Stimulated activated CD4-positive, alpha-beta T cell treated with anti-CD3 and anti-CD28 coated beads, Interleukin-2, amount 100 ng/mL, for 48 hours (primary cell): ENCODE results near the gene TEX19.
A peak's percentile ranks its signal among the peaks of the same experiment; 100 is the strongest.
"Not testable (repeated sequence)": the region's sequence is repeated elsewhere in the genome, so short reads cannot be mapped to it uniquely, and the experiment has no call there.

Experiments used
- DNase-seq, 2 donors: peaks; one replicate each; pipeline ENCODE4 v3.0.0-alpha.2; 2020

TEX19 gene

GRCh38 chr17:82339634-82340580 is 19.1 kb upstream of the TEX19 start:
- DNase-seq, result no peak

- no peak for DNase-seq
Measured at GRCh38 chr17:82342361-82343079, 16.5 kb upstream of the TEX19 start.

GRCh38 chr17:82343560-82343959 is 15.5 kb upstream of the TEX19 start:
- DNase-seq, result no peak

DNA sequence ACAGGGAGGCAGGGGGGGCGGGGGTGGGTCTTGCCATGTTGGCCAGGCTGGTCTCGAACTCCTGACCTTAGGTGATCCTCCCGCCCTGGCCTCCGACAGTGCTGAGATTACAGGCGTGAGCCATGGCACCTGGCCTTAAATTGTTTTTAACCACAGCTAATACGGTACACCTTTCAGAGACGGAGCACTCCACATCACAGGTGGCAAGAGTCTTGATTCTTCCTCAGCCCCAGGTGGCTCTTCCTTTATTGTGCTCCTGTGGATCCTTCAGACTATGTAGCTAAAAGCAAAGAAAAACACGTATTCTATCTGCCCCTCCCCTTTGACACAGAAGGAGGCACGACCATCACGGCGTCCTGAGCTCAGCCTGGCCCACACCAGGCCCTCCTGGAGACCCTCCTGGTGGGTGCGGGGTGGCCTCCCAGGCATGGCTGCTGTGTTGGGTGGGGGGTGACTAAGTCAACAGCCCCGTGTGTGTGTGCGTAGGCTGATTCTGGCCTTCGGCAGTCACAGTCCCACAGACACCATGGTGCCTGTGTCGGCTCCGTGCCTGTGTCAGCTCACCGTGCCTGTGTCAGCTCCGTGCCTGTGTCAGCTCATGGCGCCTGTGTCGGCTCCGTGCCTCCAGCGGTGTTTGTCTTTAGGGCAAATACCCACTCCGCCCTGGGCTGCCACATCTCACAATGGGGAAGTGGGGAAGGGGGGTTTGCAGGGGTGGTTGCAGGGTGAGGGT is 14.7 kb upstream of the TEX19 start:
- DNase-seq, result no peak

DNA sequence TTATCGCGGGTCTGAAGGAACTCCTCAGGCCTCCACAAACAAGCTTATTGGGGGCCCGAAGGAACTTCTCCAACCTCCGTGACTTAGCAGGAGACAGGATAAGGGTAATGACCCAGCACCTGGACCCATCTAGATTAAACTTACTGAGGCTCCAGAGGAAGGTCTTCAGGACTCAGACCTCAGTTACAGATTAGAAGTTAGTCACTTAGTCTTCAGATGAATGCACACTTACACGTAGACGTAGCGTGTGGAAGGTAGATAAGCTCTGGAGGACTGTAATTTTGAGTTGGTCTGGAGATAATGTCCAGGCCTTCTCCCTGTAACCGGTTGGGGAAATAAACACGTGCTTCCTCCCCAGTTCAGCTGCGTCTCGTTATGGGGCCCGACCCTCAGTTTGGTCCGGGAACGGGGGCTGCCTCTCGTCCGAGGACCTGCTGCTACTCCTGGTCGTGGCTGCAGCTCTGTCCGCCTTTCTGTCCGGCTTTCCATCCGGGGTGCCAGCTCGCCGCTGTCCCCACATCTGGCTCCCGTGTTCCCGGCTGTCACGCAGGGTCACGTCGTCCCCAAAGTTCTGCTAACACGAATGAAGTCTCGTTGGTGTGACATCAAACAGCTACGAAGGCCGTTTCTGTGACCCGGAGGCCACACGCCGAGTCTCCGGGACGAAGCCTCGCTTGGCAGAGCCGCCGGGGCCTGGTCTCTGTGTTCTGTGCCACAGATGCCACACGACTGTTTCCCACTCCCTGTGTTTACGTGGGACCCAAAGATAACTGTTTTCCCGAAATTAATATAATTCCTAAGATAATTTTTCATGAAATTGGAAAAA is 13.7 kb upstream of the TEX19 start:
- DNase-seq, result no peak

DNA sequence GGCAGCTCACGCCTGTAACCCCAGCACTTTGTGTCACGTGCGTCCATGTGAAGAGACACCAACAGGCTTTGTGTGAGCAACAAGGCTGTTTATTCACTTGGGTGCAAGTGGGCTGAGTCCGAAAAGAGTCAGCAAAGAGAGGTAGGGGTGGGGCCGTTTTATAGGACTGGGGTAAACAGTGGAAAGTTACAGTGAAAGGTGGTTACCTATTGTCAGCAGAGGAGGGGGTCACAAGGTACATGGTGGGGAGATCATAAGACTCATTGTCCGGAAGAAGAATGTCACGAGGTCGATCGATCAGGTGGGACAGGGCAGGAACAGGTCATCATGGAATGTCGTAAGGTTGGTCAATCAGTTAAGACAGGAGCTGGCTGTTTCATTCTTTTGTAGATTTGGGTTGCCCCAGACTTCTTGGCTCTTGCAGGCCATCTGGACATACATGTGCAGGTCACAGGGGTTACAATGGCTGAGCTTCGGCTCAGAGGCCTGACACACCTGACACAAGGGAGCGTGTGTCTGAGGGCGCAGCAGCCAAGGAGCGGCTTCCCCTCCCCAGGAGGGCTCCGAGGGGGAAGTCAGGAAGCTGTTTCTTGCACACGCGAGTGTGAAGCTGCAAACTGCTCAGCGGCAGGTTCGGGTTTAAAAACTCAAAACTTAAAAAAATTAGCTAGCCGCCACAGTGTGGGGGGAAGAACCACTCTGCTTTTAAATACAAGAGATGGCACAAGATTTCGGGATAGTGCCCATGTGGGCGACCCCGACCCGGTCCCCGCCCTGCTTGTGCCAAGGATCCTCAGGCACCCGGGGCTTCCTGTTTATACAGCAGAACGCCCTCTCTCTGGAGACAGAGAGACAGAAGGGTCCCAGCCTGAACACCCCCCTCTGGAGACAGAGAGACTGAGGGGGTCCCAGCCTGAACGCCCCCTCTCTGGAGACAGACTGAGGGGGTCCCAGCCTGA is 12.4 kb upstream of the TEX19 start:
- DNase-seq, result no peak

DNA sequence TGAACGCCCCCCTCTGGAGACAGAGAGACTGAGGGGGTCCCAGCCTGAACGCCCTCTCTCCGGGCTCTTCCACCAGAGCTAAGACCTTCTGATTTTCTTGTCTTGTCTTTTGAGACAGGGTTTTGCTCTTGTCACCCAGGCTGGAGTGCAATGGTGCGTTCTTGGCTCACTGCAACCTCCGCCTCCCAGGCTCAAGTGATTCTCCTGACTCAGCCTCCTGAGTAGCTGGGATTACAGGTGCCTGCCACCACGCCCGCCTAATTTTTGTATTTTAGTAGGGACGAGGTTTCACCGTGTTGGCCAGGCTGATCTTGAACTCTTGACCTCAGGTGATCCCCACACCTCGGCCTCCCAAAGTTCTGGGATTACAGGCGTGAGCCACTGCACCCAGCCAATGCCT is 11.1 kb upstream of the TEX19 start:
- DNase-seq, result not testable (repeated sequence)

GRCh38 chr17:82348434-82348833 is 10.6 kb upstream of the TEX19 start:
- no peak for DNase-seq

- DNase-seq, result no peak
Measured at GRCh38 chr17:82348866-82349265, 10.2 kb upstream of the TEX19 start.

DNA sequence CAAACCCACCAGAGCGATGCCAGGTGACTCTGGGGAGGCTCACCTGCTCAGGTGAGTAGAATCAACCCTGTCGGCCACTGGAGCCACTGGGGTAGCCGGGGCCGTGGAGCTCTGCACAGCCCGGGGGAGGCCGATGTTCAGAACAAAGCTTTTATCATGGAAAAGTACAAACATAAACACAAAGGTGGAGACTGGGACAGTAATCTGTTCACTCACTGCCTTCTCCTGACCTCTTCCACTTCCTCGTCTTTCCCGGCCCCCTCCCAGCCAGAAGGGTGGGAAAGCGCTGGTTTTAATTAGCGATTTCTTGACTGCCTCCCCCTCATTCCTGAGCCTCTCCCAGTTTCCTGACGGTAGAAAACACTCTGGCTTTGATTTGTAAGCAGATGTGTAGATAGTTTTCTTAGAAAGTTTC is 9.8 kb upstream of the TEX19 start:
- DNase-seq, result no peak

DNA sequence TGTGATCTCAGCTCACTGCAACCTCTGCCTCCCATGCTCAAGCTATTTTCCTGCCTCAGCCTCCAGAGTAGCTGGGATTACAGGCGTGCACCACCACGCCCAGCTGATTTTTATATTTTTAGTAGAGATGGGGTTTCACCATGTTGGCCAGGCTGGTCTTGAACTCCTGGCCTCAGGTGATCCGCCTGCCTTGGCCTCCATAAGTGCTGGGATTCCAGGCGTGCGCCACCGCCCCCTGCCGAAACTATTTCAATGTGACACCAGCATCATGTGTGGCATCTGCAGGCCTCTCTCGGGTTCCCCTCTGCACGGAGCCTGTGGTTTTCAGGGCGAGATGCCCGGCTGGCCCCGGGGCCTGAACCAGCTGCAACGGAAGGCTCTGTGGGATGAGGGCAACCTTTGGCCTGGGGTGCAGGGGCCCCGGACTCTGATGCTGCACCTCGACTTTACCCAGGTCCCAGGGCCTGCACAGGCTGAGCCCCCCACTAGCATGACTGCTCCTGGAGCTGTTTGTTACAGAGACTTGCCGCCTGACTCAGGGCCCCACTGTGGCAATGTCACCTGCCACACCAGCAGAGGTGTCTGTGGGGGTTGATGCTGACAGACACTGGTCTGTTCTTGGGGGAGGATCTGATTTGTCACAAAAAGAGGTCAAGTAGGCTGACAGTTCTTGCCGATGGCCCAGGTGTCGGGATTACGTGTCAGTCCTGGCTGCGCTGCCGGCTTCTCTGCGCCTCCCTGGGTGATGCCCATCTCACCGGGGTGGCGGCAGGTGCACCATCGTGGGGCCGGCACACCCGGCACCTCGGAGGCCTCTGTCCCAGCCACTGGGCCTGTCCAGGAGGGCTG is 8.6 kb upstream of the TEX19 start:
- peak; percentile 52 to 54 for DNase-seq

DNA sequence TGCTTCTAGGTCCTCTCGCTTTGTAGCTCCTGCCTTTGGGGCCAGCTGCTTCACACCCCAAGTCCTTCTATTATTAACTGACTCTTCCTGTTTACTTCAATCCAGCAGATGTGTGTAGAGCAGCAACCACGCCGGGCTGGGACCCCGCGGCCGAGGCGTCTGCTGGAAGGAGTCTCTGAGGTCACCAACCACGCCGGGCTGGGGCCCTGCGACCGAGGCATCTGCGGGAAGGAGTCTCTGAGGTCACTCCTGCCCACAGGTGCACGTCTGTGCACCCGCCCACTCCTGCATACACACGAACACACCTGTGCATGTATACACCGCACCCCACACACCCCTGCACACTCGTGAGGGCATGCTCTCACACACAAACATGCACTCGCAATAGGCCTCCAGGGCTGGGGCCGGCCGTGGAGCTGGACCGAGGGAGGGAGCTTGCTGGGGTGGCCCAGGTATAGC is 7.8 kb upstream of the TEX19 start:
- DNase-seq, result no peak

- peak; percentile 84 to 89 for DNase-seq
Measured at GRCh38 chr17:82351713-82352488, 7.1 kb upstream of the TEX19 start.

DNA sequence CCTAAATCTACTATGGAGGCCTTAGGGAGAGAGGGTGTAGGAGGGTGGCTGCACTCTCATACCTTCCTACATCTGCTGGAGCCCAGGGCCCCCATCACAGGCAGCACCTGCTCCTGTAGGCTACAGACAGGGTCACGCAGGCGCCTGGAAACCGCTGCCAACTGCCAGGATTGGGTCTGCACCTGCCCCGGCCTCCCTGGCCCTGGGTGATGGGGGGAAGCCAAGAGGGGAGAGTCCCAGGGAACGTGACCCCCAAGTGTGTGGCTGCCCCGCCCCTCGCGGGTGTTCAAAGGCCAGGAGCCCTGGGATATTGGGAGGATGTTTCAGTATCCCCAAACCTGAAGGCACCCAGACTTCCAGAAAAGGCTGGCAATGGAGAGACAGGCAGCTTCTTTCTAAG is 5.6 kb upstream of the TEX19 start:
- no peak for DNase-seq

GRCh38 chr17:82354804-82355308 is 4.2 kb upstream of the TEX19 start:
- DNase-seq, result no peak

GRCh38 chr17:82355770-82356427 is 3.1 kb upstream of the TEX19 start:
- no peak for DNase-seq

DNA sequence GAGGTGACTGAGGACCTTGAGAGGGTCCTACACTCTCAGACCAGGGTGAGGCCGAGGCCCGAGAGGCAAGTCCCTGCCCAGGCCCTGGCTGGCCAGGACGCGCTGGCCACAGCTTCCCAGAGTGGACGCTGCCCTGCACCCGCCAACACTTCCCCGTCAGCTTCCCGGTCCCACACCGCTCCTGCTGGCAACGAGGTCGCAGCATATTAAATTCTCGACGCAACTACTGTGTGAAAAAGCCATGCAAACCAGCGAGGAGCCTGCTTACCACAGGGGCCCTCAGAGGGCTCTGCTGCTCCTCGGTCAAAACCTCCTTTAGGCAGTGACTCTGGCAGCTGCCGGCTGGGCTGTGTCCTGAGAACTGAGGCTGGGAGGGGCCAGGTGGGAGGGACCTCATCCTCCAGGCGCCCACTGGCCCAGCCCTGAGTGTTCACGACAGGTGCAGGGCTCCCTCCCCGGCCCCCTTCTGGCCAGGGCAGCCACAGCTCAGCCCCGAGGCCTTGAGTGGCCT is 2.1 kb upstream of the TEX19 start:
- no peak for DNase-seq

DNA sequence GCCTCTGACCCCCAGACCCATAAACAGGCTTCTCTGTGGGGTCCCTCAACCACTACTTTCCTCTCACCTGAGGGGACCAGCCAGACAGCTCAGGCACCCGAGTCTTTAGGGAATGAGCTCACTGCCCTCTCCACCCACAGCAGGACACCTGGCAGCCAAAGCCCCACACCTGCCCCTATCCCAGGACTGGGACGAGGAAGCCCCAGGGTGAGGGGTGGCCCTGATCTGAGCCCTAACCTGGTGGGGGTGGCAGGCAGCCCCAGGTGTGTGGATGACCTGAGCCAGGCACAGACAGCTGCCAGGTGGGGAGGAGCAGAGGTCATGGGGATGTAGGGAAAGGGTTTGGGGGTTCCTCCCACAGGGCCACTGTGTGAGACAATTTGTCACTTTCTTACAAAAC is 1.7 kb upstream of the TEX19 start:
- no peak for DNase-seq
